ENCODE results near the gene CTRB2.
"Not testable (repeated sequence)": the region's sequence is repeated elsewhere in the genome, so short reads cannot be mapped to it uniquely, and the experiment has no call there.

Gene CTRB2

DNA sequence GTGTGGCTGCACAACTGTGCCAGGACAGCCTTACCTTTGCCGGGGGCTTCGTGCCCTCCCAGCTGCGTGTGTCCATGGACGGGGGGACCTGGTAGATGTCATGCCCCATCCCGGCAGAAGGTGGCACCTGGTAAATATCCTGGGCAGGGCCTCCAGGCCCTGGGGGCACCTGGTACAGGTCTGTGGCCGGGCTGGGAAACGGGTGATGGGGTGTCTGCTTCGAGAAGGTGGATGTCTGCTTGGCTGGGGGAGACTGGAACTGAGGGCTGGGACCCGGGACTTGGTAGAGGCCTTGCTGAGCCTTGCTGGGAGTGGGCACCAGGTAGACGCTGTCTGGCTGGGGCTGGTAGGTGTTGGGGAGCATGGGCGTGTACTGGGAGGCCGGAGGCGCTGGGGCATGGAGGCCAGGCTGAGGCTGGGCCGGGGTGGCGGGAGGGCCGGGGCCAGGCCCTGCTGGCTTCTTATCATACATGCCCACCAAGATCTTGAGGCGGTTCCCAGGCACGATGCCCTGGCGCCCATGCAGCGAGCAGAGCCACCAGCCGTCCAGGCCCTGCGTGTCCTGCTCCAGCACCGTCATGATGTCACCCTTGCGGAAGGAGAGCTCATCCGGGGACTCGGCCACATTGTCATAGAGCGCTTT, 35.6 kb upstream of the CTRB2 start:
- DNase-seq (ENCODE audit: low read depth), result not testable (repeated sequence)

DNA sequence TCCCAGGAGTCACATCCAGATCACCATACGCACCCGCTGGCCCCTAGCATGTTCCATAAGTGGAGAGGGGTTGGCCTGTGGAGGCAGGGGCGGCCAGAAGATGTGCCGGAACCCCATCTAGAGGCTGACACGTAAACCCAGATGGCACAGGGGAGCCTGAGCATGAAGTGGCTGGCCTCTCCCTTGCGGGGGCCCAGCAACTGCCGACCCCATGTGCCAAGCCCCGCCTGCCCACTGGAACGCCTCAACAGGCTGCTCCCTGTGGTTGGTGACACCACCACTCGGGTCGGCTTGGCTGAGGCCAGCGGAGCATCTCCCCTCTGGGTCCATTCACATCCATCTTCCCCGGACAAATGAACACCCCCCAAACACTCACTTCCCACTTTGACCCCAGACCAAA, 35.0 kb upstream of the CTRB2 start:
- no peak for DNase-seq (ENCODE audit: low read depth)

DNA sequence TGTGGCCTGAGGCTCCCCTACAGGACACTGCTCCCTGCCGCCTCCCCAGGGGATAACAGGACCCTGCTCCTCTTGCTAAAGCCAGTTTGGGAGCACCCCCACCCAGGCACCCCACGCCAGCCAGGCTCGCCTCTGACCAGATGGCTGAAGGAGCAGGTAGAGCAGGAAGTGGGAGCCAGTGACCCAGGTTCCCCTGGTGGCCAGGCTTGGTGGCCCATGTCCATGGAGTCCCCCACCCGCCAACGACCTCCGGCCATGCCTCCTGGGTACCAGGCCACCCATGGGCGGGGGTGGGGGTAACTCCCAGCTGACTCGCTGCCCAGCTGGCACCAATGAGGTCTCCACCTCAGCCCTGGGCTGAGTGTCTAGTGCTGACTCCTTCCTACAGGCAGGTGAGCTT, 34.5 kb upstream of the CTRB2 start:
- DNase-seq (ENCODE audit: low read depth), result no peak

DNA sequence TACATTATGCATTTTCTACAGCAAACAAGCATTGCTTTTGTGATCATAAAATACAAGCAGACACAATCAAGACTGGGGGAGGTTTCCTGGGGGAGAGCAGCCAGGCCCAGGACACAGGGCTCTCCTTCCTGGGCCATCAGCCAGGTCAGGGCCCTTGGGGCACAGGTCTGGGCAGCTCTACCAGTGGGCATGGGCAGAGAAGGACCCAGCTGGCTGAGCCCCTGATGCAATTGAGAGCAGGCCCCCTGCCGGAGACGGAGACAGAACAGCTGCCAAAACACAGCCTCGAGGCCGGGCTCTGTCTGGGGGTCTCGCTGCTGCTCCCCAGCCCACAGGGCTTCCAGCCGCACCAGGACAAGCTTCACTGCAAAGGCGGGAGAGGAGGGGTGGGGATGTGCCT, 33.7 kb upstream of the CTRB2 start:
- DNase-seq (ENCODE audit: low read depth), result not testable (repeated sequence)

DNA sequence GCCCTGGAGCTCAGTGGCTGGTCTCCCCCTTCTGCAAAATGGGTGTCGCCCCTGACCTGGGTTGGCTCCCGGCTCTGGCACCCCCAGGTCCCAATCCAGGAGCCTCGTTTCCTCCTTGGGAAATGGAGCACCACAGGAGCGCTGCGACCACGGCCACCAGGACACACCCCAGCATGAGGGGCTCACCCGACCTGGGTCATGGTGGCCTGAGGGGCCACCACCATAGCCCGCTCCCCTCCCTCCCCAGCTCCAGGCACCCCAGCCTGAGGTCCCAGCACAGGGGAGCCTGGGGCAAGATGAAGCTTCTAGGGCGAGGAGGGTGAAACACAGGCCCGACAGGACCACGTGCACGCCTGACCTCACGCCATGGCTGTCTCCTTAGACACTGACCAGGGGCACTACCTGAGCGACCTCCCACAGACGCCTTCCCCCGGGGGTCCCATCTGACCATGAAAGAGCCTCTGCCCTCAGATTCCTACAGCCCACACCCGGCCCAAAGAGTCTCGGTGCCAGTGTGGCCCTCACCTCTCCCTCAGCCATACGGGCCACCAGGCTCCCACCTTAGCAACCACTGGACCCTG, 32.7 kb upstream of the CTRB2 start:
- no peak for DNase-seq (ENCODE audit: low read depth)

DNA sequence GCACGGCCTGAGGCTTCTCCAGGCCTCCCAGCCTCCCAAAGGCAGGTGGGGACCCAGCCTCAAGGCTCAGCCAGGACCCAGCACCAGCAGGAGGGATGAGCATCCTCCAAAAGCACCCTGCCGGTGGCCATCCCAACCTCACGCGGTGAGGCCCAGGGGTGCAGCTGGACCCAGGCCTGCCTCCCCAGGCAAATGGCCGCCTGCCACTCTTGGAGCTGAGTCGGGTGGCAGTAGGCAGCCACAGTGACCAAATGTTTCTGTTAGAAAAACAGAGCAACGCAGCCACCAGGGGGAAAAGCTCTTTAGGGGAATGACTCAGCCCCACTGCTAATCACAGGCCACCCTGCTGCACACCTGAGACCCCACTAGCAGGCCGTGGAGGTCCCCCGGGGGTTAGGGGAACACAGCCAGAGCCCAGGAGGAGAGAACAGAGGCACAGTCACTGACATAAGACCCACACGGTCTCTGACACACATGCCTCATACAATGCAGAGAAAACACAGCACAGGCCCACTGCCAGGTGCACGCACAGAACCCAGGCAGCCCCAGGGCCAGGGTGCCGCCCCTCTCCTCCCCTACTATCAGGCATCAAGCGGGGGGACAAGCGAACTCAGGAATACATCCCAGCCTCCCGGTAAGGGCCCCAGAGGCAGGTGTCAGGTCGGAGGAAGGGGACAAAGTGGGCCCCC, 32.0 kb upstream of the CTRB2 start:
- DNase-seq (ENCODE audit: low read depth), result no peak

DNA sequence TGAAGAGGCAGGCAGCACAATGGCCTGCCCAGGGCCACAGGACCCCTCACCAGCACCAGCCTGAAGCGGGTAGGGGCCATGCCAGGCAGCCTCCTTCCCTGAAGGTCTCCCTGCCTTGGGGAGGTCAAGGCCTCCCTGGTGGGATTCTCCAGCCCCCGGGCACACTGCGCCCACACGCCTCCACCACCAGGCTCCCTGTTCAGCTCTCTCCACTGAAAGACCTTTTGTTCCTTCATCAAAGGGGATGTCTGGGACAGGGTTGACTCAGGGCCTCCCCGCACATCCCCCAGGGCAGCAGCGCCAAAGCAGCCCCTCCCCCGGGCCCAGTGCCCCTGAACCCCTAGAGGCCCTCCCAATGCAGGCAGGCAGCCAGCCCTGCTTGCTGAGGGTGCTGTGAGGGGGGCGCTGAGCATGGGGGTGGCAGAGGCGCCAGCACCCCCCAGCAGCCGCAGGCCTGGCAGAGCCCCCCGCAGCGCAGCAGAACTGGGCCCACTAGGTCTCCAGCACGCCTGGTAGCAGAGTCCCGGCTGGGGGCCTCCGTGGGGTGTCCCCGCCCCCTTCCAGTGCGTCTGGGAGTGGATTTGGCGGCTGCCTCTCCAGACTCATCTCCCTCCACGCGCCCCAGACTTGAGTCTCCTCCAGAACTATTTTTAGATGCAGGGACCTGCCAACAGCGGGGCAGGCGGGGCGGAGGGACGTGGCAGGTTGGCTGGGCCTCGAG, 31.3 kb upstream of the CTRB2 start:
- DNase-seq (ENCODE audit: low read depth), result no peak

DNA sequence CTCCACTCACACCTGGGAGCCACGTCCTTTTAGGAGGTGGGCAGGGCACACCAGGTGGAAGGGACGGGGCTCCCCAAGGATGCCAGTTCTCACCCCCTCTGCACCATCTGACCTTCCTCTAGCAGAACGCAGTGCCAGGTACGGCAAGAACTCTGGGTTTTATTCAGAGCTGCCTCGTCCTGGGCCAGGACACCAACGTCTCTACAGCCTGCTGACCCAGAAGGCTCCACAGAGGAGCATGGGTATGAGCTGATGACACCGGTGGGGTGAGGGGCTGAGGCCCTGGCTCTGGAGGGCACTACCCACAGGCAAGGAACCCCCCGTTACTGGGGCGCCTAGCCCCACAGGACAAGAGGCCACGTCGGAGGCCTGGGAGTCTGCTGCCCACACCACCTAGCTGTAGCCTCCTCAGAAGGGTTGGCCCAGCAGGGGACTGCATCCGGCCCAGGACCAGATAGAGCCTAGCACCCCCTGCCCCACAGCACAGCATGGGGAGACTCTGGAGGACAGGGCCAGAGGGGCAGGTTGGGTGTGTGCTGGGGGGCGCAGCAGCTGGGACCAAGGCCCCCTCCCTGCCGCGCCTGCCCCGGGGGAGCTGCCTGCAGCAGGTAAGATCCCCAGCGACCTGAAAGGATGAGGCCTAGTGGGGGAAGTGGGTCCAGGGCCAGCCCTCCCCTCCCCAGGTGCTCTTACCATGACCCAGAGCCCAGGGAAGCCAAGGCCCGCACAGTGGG, 30.6 kb upstream of the CTRB2 start:
- no peak for DNase-seq (ENCODE audit: low read depth)

DNA sequence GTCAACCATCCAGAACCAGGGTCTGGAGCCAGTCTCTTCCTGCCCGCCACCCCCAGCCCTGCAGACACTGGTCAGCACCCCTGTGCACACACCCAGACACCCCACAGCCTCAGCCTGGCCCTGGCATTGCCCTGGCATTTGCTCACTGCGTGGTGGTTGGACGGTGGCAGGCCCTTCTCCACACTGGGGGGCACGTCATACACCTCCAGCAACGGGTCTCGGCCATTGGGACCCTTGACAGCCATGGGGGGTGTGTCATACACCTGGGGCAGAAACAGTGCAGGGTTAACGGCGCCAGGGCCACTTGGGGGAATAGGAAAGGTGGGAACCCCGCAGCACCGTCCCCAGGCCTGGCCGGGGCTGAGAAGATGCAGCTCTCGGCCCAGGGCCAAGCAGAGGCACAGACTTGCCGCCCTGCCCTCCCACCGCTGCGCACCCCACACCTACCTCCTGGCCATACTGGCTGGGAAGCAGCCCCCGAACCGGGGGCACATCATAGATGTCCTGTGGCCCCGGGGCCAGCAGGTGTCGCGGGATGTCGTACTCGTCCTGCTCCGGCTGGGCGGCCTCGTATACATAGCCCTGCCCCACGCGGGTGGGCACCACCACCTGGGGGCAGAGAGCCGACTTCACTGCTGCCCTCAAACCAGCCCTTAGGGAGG, 29.9 kb upstream of the CTRB2 start:
- no peak for DNase-seq (ENCODE audit: low read depth)

DNA sequence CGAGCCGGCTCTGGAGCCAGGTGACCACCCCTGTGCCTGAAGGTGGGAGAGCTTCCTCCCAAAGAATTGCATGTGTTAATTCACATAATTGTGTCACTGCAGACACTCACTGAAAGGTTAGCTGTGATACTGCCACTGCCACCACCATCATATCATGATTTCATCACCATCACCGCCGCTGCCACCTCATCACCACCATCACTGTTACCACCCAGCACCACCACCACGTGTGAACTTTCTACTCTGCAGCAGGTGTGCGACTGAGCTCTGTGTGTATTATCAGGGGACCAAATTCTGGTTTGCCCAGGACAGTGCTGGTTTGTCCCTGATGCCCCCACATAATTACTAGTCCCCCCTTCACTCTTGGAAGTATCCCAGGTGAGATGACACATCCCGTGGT, 29.3 kb upstream of the CTRB2 start:
- no peak for DNase-seq (ENCODE audit: low read depth)

DNA sequence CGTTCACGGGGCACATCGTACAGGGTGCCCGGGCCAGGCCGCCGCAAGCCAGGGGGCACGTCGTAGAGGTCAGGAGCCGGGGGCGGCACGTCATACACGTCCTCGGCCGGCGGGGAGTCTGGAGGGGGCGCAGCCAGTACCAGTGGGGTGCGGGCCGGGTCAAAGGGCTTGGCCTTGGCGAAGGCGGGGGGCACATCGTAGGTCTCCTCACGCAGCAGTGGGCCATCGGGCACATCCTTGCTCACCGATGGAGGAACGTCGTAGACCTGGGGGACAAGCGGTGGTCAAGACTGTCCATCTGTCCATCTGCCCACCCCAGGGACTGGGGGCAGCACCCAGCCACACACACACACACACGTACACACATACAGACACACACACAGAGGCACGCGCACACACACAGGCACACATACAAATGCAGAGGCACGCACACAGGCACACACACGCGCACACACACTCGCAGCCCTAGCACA, 28.8 kb upstream of the CTRB2 start:
- DNase-seq (ENCODE audit: low read depth), result no peak

DNA sequence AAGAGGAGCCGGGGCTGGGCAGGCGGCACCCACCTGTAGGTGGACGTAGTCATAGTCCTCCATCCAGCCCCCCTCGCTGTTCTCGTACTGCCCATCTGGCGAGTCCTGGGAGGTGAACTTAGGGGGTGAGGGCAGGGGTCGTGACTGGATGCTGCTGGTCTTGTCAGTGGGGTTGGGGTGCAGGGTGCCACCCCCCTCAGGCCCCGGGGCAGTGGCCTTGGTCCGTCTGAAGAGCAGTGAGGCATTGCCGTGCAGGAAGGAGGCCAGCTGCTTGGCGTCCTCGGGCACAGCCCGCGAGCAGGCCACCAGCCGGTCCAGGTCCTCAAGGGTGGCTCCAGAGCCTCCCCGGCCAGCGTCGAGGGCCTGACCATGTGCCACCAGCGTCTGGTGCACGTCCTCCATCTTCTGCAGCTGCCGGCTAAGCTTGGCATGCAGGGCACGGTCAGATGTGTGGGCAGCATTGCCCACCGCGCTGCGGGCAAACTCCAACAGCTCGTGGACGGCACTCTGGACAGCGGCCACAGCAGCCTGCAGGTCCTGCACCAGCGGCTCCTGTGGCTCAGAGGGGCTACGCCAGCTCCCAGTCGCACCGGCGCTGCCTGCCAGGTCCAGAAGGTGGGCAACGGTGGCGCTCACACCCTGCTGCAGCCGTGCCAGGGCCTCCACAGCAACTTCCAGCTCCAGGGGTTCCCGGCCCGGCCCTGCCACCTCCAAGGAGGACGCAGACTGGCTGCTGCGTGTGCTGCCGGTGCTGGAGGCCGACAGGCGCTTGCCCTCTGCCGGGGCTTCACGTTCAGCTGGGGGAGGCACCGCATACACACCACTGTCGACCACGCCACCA, 28.1 kb upstream of the CTRB2 start:
- DNase-seq (ENCODE audit: low read depth), result no peak

DNA sequence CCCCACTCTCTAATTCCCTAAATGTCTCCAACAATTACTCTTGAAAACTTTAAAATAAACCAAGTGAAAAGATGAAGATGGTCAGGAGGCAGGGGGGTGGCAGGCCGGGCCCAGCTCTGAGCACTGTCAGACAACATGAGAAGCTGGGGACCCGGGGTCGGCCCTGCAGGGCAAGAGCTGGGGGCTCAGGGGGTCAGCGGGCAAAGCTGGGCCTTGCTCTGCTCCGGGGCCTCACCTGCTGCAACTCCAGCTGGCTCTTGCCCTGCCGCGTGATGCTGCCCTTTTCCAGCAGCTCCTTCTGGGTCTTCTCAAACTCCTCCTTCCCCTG, 26.6 kb upstream of the CTRB2 start:
- no peak for DNase-seq (ENCODE audit: low read depth)

DNA sequence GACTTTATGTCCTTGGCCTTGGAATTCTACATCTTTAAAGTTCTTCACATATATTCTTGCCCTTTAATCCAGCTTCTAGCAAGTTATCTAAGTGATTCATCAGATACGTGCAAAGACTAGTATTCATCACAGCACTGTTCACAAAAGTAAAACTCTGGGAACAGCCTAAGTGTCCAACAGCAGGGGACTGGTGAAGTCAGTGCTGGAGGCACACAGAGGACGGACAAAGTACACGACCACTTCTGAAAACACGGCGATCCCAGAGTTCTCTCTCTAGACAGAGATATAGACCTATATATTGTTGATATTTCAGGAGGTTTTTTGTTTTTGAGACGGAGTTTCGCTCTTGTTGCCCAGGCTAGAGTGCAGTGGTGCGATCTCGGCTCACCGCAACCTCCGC, 24.6 kb upstream of the CTRB2 start:
- no peak for DNase-seq (ENCODE audit: low read depth)

DNA sequence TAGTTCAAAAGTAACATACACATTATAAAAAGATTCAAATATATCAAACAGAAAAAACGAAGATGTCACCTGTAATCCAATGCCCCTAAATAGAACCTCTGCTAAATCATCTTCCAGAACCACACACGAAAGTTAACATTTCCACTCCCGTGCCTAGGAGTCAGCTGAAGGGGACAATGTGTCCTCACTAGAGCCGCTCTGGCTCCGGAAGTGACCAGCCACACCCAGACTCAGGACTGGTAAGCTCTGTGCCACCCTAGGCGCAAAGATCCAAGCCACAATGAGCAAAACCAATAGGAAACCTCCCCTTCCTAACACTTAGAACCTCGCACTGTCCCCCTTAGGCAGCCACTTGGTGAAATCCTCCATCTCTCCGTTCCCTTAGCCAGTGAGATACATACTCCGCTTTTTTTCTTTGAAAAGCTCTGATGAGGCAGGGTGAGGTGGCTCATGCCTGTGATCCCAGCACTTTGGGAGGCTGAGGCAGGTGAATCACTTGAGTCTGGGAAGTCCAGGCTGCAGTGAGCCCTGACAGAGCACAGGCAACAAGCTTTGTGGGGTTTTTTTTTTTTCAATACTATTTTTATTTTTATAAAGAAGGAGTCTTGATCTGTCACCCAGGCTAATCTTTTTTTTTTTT, 23.6 kb upstream of the CTRB2 start:
- no peak for DNase-seq (ENCODE audit: low read depth)

DNA sequence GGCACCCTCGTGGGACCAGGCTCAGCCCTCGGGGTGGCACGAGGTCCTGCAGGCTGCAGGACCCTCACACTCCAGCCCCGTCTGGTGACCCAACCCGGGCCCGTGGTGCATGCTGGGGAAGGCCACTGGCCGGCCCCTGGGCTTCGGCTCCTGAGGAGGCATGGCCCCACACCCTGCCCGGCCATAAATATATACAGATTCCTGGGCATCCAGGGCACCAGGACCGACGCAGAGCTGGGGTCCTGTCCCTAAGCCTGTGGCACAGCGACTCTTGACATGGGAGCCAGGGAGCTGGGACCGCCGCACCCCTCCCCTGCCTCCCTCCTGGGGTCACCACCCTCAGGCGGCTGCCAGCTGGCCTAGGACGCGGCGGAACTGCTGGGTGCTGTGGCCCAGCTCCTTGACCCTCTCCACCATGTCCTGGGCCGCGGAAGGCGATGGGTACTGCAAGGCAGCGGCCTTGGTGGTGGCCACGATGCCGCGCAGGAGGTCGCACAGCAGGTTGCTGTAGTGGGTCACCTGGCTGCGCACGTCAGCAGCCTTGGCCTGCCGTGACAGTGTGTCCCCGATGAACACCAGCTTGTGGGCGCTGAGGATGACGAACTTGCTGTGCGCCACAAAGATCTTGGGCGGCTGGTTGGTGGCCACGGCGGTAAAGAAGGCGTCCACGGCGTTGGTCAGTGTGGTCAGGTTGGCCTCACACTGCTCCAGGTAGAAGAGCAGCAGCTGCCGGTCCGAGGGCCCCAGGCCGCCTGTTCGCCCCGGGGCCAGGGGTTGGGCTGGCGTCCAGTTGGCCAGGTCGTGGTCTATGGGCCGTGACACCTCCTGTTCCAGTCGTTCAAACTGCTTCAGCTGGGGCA, 22.4 kb upstream of the CTRB2 start:
- DNase-seq (ENCODE audit: low read depth), result no peak

DNA sequence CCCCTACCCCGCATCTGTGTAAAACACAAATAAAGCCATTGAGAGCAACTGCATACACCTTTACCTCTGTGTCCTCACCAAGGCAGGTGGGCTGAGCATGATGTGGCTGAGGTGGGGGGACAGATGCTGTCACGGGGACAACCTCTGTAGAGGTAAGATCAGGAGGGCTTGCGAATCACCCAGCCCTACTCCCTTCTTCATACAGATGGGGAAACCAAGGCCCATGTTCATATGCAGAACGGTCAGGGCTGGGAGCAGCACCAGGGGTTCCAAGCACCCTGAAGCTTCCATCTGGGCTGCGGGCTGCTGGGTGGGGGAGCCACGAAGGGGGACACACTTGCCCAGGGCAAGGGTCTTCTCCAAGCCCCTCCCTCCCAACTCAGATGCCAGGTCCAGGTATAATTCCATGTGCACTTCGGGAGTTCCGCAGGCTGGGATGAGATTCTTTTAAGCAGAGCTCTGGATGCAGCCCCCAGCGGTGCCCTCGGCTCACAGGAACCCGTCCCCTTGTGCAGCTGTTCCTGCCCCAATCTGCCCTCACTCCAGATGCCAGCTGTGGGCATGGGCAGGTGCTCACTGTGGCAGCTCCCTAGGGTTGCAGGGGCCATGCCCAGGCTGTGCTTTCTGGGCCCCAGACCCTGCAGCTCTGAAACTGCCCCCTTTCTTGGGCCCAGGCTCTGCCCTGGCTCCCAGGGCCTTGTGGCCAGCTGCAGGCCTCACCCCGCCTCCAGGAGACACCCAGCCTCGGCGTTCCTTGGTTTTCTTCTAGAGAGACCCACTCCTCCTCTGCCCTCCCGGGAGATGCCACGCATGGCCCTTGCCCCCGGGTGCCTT, 21.4 kb upstream of the CTRB2 start:
- no peak for DNase-seq (ENCODE audit: low read depth)

DNA sequence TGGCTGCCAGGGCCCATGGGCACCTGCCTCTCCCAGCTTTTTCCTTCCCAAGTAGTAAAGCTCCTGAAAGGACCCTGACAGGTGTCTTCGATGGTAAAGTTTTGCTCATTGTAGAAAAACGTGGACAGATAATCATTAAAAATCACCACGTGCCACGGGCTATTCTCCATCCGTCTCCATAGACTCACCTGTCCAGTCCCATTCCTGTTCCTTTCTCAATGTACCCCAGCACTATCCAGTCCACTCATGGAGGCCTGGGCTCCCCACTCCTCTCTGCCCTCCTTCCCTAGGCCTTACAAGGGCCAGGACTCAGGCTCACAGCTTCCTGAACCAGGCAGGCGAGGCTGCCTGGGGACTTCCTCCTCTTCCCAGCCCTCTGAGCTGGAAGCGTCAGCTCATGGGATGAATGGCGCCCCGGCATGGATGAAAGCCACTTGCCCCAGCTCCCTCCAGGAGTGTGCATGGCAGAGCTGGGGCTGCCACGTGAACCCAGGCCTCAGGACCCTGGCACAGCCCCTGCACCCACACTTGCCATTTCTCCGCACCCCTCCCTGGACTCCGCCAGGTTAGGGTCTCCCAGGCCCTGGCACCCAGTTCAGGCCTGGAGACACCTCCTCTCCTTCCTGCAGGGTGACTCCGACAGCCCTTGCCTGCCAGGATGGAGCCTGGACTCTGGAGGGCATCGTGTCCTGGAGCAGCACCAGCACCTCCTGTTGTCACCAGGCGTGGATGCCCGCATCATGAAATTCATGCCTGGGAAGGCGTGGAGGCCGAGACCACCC, 20.6 kb upstream of the CTRB2 start:
- no peak for DNase-seq (ENCODE audit: low read depth)

Measured in CMK (cell line).